HEK293 (cell line): ENCODE data around the gene SRP9.

Experiments used
- CTCF ChIA-PET: fragments of 350-600 bp; formaldehyde crosslinking; extraction: SDS; loops from one replicate; lab custom pipeline; 2021; ENCODE audit warnings: antibody characterized with exemption; lab: Yijun Ruan, JAX
- POLR2A ChIA-PET: fragments of 300-600 bp; formaldehyde crosslinking; extraction: SDS; loops from one replicate; lab custom pipeline; 2020; ENCODE audit warnings: antibody characterized with exemption, inconsistent platforms; lab: Yijun Ruan, JAX
- H3K27ac ChIP-seq: fragments of 200-500 bp; sonication (Bioruptor generic); 2 replicates; pipeline ENCODE4 v1.5.1; 2014; ENCODE audit warnings: low read depth, low read length, control low read depth, inconsistent platforms; ENCODE audit errors: extremely low read depth
- H3K36me3 ChIP-seq, 2 experiments: fragments of 200-500 bp in 1 of 2; sonication (Bioruptor generic) in 1 of 2; 1 replicate in 1 of 2; 2 replicates in 1 of 2; pipeline ENCODE4 v1.5.1; 2014 to 2017; ENCODE audit warnings: inconsistent platforms in 2 of 2, low read length in 2 of 2; ENCODE audit not compliant: control insufficient read depth in 2 of 2, insufficient read depth in 1 of 2
- H3K4me1 ChIP-seq: fragments of 200-500 bp; sonication (Bioruptor generic); 2 replicates; pipeline ENCODE4 v1.5.1; 2014; ENCODE audit warnings: mild to moderate bottlenecking, low read length, inconsistent platforms; ENCODE audit not compliant: control insufficient read depth, insufficient read depth
- H3K4me3 ChIP-seq: 2 replicates; pipeline ENCODE4 v1.5.1; 2011; ENCODE audit warnings: low read depth, mild to moderate bottlenecking, control low read depth, low read length, moderate library complexity
- H3K9me3 ChIP-seq: fragments of 200-500 bp; sonication (Bioruptor generic); 2 replicates; pipeline ENCODE4 v1.5.1; 2014; ENCODE audit warnings: low read depth, low read length, inconsistent platforms; ENCODE audit not compliant: control insufficient read depth, insufficient read depth
- BCL11A ChIP-seq: fragments of 450-650 bp; formaldehyde crosslinking; IDR thresholded peaks from 2 replicates; pipeline ENCODE4 v1.5.1; 2016; ENCODE audit warnings: low read depth, missing biosample characterization, missing genetic modification characterization
- FEZF1 ChIP-seq: fragments of 450-650 bp; formaldehyde crosslinking; IDR thresholded peaks from 2 replicates; pipeline ENCODE4 v1.5.1; 2016; ENCODE audit warnings: missing biosample characterization, missing genetic modification characterization
- GFI1B ChIP-seq: fragments of 450-650 bp; formaldehyde crosslinking; IDR thresholded peaks from 2 replicates; pipeline ENCODE4 v1.5.1; 2016; ENCODE audit warnings: missing biosample characterization, missing genetic modification characterization
- HOXA7 ChIP-seq: sonication (generic); formaldehyde crosslinking; IDR thresholded peaks from 2 replicates; pipeline ENCODE4 v1.8.1; 2022; ENCODE audit warnings: missing genetic modification reagents, borderline replicate concordance
- KLF10 ChIP-seq: fragments of 450-650 bp; IDR thresholded peaks from 2 replicates; pipeline ENCODE4 v1.5.1; 2018; ENCODE audit warnings: missing biosample characterization, mild to moderate bottlenecking, missing genetic modification characterization
- KLF17 ChIP-seq: fragments of 450-650 bp; formaldehyde crosslinking; IDR thresholded peaks from 2 replicates; pipeline ENCODE4 v1.5.1; 2016; ENCODE audit warnings: missing biosample characterization, missing genetic modification characterization
- OVOL3 ChIP-seq: fragments of 450-650 bp; formaldehyde crosslinking; IDR thresholded peaks from 2 replicates; pipeline ENCODE4 v1.5.1; 2016; ENCODE audit warnings: missing biosample characterization, missing genetic modification characterization
- ZFHX2 ChIP-seq: fragments of 450-650 bp; formaldehyde crosslinking; conservative IDR thresholded peaks from 2 replicates; pipeline ENCODE4 v1.5.1; 2016; ENCODE audit warnings: missing biosample characterization, missing genetic modification characterization
- ZNF138 ChIP-seq: fragments of 450-650 bp; formaldehyde crosslinking; IDR thresholded peaks from 2 replicates; pipeline ENCODE4 v1.5.1; 2016; ENCODE audit warnings: missing biosample characterization, missing genetic modification characterization, borderline replicate concordance
- ZNF175 ChIP-seq: fragments of 450-650 bp; formaldehyde crosslinking; IDR thresholded peaks from 2 replicates; pipeline ENCODE4 v1.5.1; 2016; ENCODE audit warnings: missing biosample characterization, missing genetic modification characterization
- ZNF211 ChIP-seq: fragments of 450-650 bp; formaldehyde crosslinking; IDR thresholded peaks from 2 replicates; pipeline ENCODE4 v1.5.1; 2016; ENCODE audit warnings: low read depth, missing biosample characterization, missing genetic modification characterization
- ZNF248 ChIP-seq: fragments of 450-650 bp; formaldehyde crosslinking; IDR thresholded peaks from 2 replicates; pipeline ENCODE4 v1.5.1; 2017; ENCODE audit warnings: missing biosample characterization, missing genetic modification characterization
- ZNF354C ChIP-seq: fragments of 450-650 bp; formaldehyde crosslinking; IDR thresholded peaks from 2 replicates; pipeline ENCODE4 v1.5.1; 2016; ENCODE audit warnings: missing biosample characterization, missing genetic modification characterization, low read depth, borderline replicate concordance
- ZNF394 ChIP-seq: fragments of 450-650 bp; formaldehyde crosslinking; IDR thresholded peaks from 2 replicates; pipeline ENCODE4 v1.5.1; 2016; ENCODE audit warnings: missing biosample characterization, missing genetic modification characterization, mild to moderate bottlenecking, moderate library complexity, borderline replicate concordance
- ZNF529 ChIP-seq: fragments of 450-650 bp; formaldehyde crosslinking; IDR thresholded peaks from 2 replicates; pipeline ENCODE4 v1.5.1; 2017; ENCODE audit warnings: missing genetic modification characterization, missing biosample characterization; ENCODE audit not compliant: insufficient replicate concordance
- ZNF548 ChIP-seq: fragments of 450-650 bp; formaldehyde crosslinking; IDR thresholded peaks from 2 replicates; pipeline ENCODE4 v1.5.1; 2016; ENCODE audit warnings: missing biosample characterization, missing genetic modification characterization
- ZNF558 ChIP-seq: fragments of 450-650 bp; formaldehyde crosslinking; IDR thresholded peaks from 2 replicates; pipeline ENCODE4 v1.5.1; 2016; ENCODE audit warnings: missing biosample characterization, missing genetic modification characterization
- ZNF585B ChIP-seq: fragments of 450-650 bp; formaldehyde crosslinking; IDR thresholded peaks from 2 replicates; pipeline ENCODE4 v1.5.1; 2016; ENCODE audit warnings: missing biosample characterization, missing genetic modification characterization
- ZNF621 ChIP-seq: fragments of 450-650 bp; formaldehyde crosslinking; IDR thresholded peaks from 2 replicates; pipeline ENCODE4 v1.5.1; 2017; ENCODE audit warnings: missing biosample characterization, missing genetic modification characterization
- ZNF624 ChIP-seq: fragments of 450-650 bp; formaldehyde crosslinking; IDR thresholded peaks from 2 replicates; pipeline ENCODE4 v1.5.1; 2017; ENCODE audit warnings: missing biosample characterization, missing genetic modification characterization
- ZSCAN5A ChIP-seq: fragments of 450-650 bp; formaldehyde crosslinking; IDR thresholded peaks from 2 replicates; pipeline ENCODE4 v1.5.1; 2016; ENCODE audit warnings: missing biosample characterization, missing genetic modification characterization
- TF ChIP-seq, protein P1 (sequence below): fragments of 450-650 bp; formaldehyde crosslinking; IDR thresholded peaks from 2 replicates; pipeline ENCODE4 v1.5.1; 2016; ENCODE audit warnings: missing biosample characterization, missing genetic modification characterization

The SRP9 gene

GRCh38 chr1:225744745-225745144 lies 32.9 kb upstream of the SRP9 start:
- no peak for TF ChIP-seq GFI1B (tag by site-specific recombination)
- no peak for TF ChIP-seq KLF17 (tag by site-specific recombination)
- no peak for TF ChIP-seq FEZF1 (tag by site-specific recombination)
- no peak for TF ChIP-seq ZNF624
- TF ChIP-seq ZNF138 (tag by site-specific recombination): no peak
- no peak for TF ChIP-seq ZNF558 (tag by site-specific recombination)
- no peak for TF ChIP-seq ZNF211 (tag by site-specific recombination)
- TF ChIP-seq HOXA7: no peak
- Histone ChIP-seq H3K4me1 (no peaks in the 10 kb centered on the region), H3K4me3 (no peak overlapping the region), H3K36me3 (no peaks in the 10 kb centered on the region), H3K27ac (no peak overlapping the region), H3K9me3 (no peaks in the 10 kb centered on the region)
- POLR2A ChIA-PET: interaction anchor here (0.8 to 1.9 kb wide), 4 partner anchors 9 to 90 kb away, joined by 3 to 4 read pairs (median 3); no protein-coding TSS in a partner anchor
- CTCF ChIA-PET: interaction anchor here (0.6 to 3.2 kb wide), 8 partner anchors 11 to 270 kb away, joined by 3 to 13 read pairs (median 3); no protein-coding TSS in a partner anchor

DNA sequence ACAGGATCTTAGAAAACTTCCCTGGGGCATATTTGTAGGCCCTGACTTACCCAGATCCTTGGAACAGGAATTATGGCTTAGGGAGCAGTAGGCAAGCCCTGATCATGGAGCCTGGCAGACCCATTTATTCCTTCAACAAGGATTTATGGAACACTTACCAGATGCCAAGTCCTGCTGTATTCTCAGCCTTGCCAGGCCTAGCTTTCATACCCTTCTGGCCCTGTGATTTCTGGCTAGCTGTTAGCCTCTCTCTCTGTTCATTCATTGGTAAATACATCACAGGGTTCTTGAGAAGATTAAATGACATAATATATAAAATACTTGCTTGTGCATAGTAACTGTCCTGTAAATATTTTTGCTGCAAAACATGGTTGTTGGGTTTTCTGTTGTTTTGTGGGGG lies 32.4 kb upstream of the SRP9 start:
- H3K4me1 ChIP-seq: no peaks in the 10 kb centered on the region
- TF ChIP-seq ZNF585B (tag by site-specific recombination): no peak
- no peak for TF ChIP-seq KLF10
- no peak for TF ChIP-seq BCL11A
- no peak for TF ChIP-seq GFI1B (tag by site-specific recombination)
- no peak for TF ChIP-seq OVOL3 (tag by site-specific recombination)
- no peak for TF ChIP-seq ZNF621
- TF ChIP-seq ZFHX2 (tag by site-specific recombination): no peak
- no peak for TF ChIP-seq ZSCAN5A (tag by site-specific recombination)
- no peak for TF ChIP-seq ZNF175 (tag by site-specific recombination)
- TF ChIP-seq ZNF548 (tag by site-specific recombination): no peak
- TF ChIP-seq ZNF394 (tag by site-specific recombination): no peak
- TF ChIP-seq ZNF248: no peak
- no peak for TF ChIP-seq ZNF354C (tag by site-specific recombination)
- TF ChIP-seq ZNF529: no peak
- TF ChIP-seq, protein P1, sequence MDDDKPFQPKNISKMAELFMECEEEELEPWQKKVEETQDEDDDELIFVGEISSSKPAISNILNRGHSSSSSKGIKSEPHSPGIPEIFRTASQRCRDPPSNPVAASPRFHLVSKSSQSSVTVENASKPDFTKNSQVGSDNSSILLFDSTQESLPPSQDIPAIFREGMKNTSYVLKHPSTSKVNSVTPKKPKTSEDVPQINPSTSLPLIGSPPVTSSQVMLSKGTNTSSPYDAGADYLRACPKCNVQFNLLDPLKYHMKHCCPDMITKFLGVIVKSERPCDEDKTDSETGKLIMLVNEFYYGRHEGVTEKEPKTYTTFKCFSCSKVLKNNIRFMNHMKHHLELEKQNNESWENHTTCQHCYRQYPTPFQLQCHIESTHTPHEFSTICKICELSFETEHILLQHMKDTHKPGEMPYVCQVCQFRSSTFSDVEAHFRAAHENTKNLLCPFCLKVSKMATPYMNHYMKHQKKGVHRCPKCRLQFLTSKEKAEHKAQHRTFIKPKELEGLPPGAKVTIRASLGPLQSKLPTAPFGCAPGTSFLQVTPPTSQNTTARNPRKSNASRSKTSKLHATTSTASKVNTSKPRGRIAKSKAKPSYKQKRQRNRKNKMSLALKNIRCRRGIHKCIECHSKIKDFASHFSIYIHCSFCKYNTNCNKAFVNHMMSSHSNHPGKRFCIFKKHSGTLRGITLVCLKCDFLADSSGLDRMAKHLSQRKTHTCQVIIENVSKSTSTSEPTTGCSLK (tag by site-specific recombination): no peak
- TF ChIP-seq, all 188 proteins: peak for 0
- no peaks in the 10 kb centered on the region for H3K36me3 ChIP-seq
- no peaks in the 10 kb centered on the region for H3K9me3 ChIP-seq
- ChIA-PET CTCF (interaction anchor here (1.3 to 3.2 kb wide), 3 partner anchors 24 to 265 kb away, joined by 3 to 13 read pairs (median 8); no protein-coding TSS in a partner anchor), POLR2A (interaction anchor here (0.8 kb wide), 1 partner anchor 9 kb away, joined by 3 read pairs; no protein-coding TSS in a partner anchor)
- no peak overlapping the region for H3K4me3 ChIP-seq
- H3K27ac ChIP-seq: no peak overlapping the region
